ENCODE measurements around the gene ANO9.

DNA sequence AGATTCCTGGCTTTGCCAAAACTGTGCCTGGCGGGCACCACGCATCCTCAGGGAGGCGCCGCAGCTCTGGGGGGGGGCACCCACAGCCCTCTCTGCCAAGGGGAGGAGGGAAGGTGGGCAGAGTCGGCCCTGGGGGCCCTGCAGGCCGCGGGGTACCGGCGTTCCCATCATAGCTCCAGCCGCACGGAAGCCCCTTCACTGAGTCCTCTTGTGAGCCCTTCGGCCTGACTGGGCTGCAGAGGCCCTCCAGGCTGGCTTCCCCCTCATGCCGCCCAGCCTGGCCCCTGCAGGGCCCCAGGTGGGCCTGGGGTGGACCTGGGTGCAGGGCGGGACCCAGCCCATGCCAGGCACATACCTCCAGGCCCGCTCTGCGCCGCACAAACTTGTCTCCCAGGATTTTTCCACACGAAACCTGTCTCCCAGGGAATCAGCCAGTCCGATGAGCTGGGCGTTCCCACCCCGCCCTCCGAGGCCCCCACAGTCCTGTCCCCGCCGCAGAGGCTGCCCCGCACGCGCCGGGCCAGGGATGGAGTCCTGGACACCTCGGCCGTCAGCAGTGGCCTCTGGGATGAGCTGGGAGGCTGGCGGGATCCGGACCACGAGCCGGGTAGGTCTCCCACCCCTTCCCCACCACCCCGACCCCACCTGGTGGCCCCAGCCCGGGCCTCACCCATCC lies 49.6 kb downstream of the ANO9 start:
- no peak for TF ChIP-seq CTCF (conservative IDR thresholded peaks at IDR 0.05)
- no peak for TF ChIP-seq ZFX (IDR thresholded peaks at IDR 0.05)
